GM23338 (cell line): ENCODE measurements around the gene KIRREL3.

ENCODE experiments used
- EZH2phosphoT487 ChIP-seq: fragments of 200-600 bp; sonication (generic); IDR thresholded peaks from one replicate; pipeline ENCODE4 v1.8.1; 2018; ENCODE audit warnings: antibody characterized with exemption; ENCODE audit not compliant: unreplicated experiment
- ZNF331 ChIP-seq: fragments of 250-450 bp; sonication (Bioruptor Pico); IDR thresholded peaks from 2 replicates; pipeline ENCODE4 v1.5.0; 2020; ENCODE audit warnings: low read depth, mild to moderate bottlenecking, moderate library complexity

DNA sequence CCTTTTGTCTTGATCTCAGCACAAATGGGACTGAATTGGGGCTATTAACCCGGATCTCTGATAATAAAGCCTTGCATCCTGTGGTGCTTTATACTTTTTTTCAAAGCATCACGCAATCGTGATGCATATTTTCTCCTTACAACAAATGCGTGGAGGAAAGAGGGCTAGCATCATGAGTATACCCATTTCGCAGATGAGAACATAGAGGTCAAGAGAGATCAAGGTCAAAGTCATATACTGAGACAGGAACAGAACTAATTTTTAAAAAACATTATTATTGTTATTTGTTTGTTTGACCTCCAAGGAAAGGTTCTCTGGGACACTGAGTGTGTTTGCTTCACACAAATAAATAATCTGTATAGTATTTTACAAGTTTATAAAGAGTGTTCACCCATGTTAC, 453.9 kb downstream of the KIRREL3 start:
- no peak for TF ChIP-seq ZNF331 (CRISPR knock-in tag)
- TF ChIP-seq EZH2phosphoT487: no peak
